SU-DHL-6 (cell line): ENCODE data around the gene SH2D4B.

ENCODE experiments used
- CTCF ChIP-seq: fragments of 200-600 bp; sonication (generic); IDR thresholded peaks from one replicate; pipeline ENCODE4 v1.5.1; 2017; ENCODE audit warnings: antibody characterized with exemption, mild to moderate bottlenecking, low read length, moderate library complexity; ENCODE audit not compliant: insufficient read depth, poor library complexity, severe bottlenecking
- EZH2phosphoT487 ChIP-seq: fragments of 200-600 bp; sonication (generic), shearing (Covaris generic); conservative IDR thresholded peaks from 2 replicates; pipeline ENCODE4 v1.6.1; 2018; ENCODE audit warnings: mild to moderate bottlenecking, antibody characterized with exemption, low read length, moderate library complexity, mixed read lengths

GRCh38 chr10:80500572-80501380 is 36.9 kb upstream of the SH2D4B start:
- TF ChIP-seq CTCF (no peak), EZH2phosphoT487 (no peak)
